ENCODE data around the gene ADO.

- no peak for TF ChIP-seq ZNF768 (CRISPR knock-in tag; IDR thresholded peaks at IDR 0.05)
- no peak for TF ChIP-seq CTCF (CRISPR knock-in tag; IDR thresholded peaks at IDR 0.05)
- no peak for TF ChIP-seq STAT6 (CRISPR knock-in tag; IDR thresholded peaks at IDR 0.05; ENCODE audit: borderline replicate concordance)
- TF ChIP-seq TEAD3 (CRISPR knock-in tag; optimal IDR thresholded peaks at IDR 0.05; ENCODE audit: borderline replicate concordance), result no peak
- TF ChIP-seq GMEB1 (CRISPR knock-in tag; IDR thresholded peaks at IDR 0.05; ENCODE audit: borderline replicate concordance), result no peak
- TF ChIP-seq ZNF589 (CRISPR knock-in tag; conservative IDR thresholded peaks at IDR 0.05), result no peak
- no peak for TF ChIP-seq ZEB1 (IDR thresholded peaks at IDR 0.05; ENCODE audit: insufficient replicate concordance, low read depth)
Observed at GRCh38 chr10:62792261-62792660, 12.3 kb upstream of the ADO start.
